Upper lobe of right lung (tissue), 1 donor: ENCODE results near the gene SLX9. TPM values are rescaled to one million over a fixed set of nuclear protein-coding genes. Genes with fewer than 3 reads are reported as not detected.

Experiments used
- ATAC-seq: fragments of 200-7000 bp; cut with Tn5 transposase; one replicate; pipeline ENCODE4 v1.9.1; 2020; ENCODE audit warnings: mild to moderate bottlenecking, moderate library complexity
- DNase-seq: peaks from one replicate; pipeline ENCODE4 v3.0.0-alpha.2; 2020
- H3K27ac ChIP-seq: fragments of 200-600 bp; one replicate; pipeline ENCODE4 v1.8.0; 2022
- H3K27me3 ChIP-seq: fragments of 200-600 bp; one replicate; pipeline ENCODE4 v1.8.0; 2022; ENCODE audit warnings: mild to moderate bottlenecking
- H3K36me3 ChIP-seq: fragments of 200-600 bp; one replicate; pipeline ENCODE4 v1.8.0; 2022
- H3K4me1 ChIP-seq: fragments of 200-600 bp; one replicate; pipeline ENCODE4 v1.8.0; 2022
- H3K4me3 ChIP-seq: fragments of 200-600 bp; one replicate; pipeline ENCODE4 v1.8.0; 2022; ENCODE audit warnings: mild to moderate bottlenecking
- H3K9me3 ChIP-seq: fragments of 200-600 bp; one replicate; pipeline ENCODE4 v1.8.0; 2022
- CTCF ChIP-seq: fragments of 200-600 bp; IDR thresholded peaks from one replicate; pipeline ENCODE4 v1.8.0; 2022; ENCODE audit warnings: antibody characterized with exemption
- intact Hi-C: fragments of 100-400 bp; cut with DNase I; formaldehyde crosslinking; loops from one replicate; pipeline ENCODE4 v1.11.0; 2022
- total RNA-seq: library from RNA; stranded (reverse); fragmentation: NEBNext Ultra II Directional; extraction: Animal tissue kit (Norgen Biotek cat#: 25700); gene quantifications from one replicate; pipeline ENCODE4 v1.2.1, GENCODE V29; 2021
- donor health status: DM: no; HTN: yes; CAD: no; lungs with severe emphysema.

SLX9 gene
- total RNA-seq, 1 donor from 2014 or later, result 22.8 TPM

- H3K4me3 ChIP-seq, result no peak overlapping the region
- no peak for ATAC-seq
- no peak for TF ChIP-seq CTCF
- DNase-seq, result no peak
- peaks cover 32% of the 10 kb centered on the region for H3K27me3 ChIP-seq
- intact Hi-C loops, result loop anchor here (10.0 kb wide), 1 partner anchor 131 kb away; the partner anchor contains the start of gene UBE2G2
- H3K9me3 ChIP-seq, result no peaks in the 10 kb centered on the region
- H3K36me3 ChIP-seq, result no peaks in the 10 kb centered on the region
- no peak overlapping the region for H3K27ac ChIP-seq
- peaks cover 22% of the 10 kb centered on the region for H3K4me1 ChIP-seq
Measured at GRCh38 chr21:44935533-44935927, 4.3 kb upstream of the SLX9 start.

- DNase-seq (peak; percentile 53), ATAC-seq (no peak)
- Histone ChIP-seq H3K27me3 (peaks cover under 1% of the 10 kb centered on the region), H3K4me1 (peaks cover 15% of the 10 kb centered on the region), H3K27ac (peak overlapping the region; percentile 70), H3K9me3 (no peaks in the 10 kb centered on the region), H3K36me3 (peaks cover 4% of the 10 kb centered on the region), H3K4me3 (peak overlapping the region; percentile 98)
- TF ChIP-seq CTCF, result no peak
- intact Hi-C loops, result loop anchor here (10.0 kb wide), 1 partner anchor 134 kb away; the partner anchor contains the start of gene UBE2G2
Measured at GRCh38 chr21:44938772-44939531, 877 bp upstream of the SLX9 start.

GRCh38 chr21:44940116-44940631, 345 bp downstream of the SLX9 start:
- TF ChIP-seq CTCF, result no peak
- intact Hi-C loops, result no loop called here

GRCh38 chr21:44941567-44941966, 1.7 kb downstream of the SLX9 start:
- Histone ChIP-seq H3K27ac (no peak overlapping the region), H3K4me3 (no peak overlapping the region), H3K4me1 (peaks cover 15% of the 10 kb centered on the region), H3K36me3 (peaks cover 15% of the 10 kb centered on the region), H3K27me3 (no peaks in the 10 kb centered on the region), H3K9me3 (no peaks in the 10 kb centered on the region)
- no peak for TF ChIP-seq CTCF
- ATAC-seq, result no peak
- DNase-seq, result peak; percentile 54
- intact Hi-C loops, result no loop called here

More at GRCh38 chr21:44940116-44940631, 345 bp downstream of the SLX9 start:
- Histone ChIP-seq H3K9me3 (no peaks in the 10 kb centered on the region), H3K4me1 (peaks cover 15% of the 10 kb centered on the region), H3K27me3 (no peaks in the 10 kb centered on the region), H3K36me3 (peaks cover 14% of the 10 kb centered on the region), H3K27ac (peak overlapping the region; percentile 70), H3K4me3 (peak overlapping the region; percentile 98)
- DNase-seq (no peak), ATAC-seq (no peak)

GRCh38 chr21:44942566-44942965, 2.7 kb downstream of the SLX9 start:
- Histone ChIP-seq H3K9me3 (no peaks in the 10 kb centered on the region), H3K27ac (no peak overlapping the region), H3K36me3 (peaks cover 15% of the 10 kb centered on the region), H3K4me3 (no peak overlapping the region), H3K4me1 (peaks cover 15% of the 10 kb centered on the region), H3K27me3 (no peaks in the 10 kb centered on the region)
- ATAC-seq (no peak), DNase-seq (no peak)
- no peak for TF ChIP-seq CTCF
- intact Hi-C loops, result no loop called here
